Activated CD8-positive, alpha-beta T cell treated with anti-CD3 and anti-CD28 coated beads, Interleukin-2, amount 10 ng/mL, durations not matched to agents 7 days and 5 days (primary cell): ENCODE data around the gene PPP2R5B. TPM values are rescaled to one million over a fixed set of nuclear protein-coding genes. Genes with fewer than 3 reads are reported as not detected.

Source experiments
- ATAC-seq: fragments of 150-1000 bp; cut with Tn5 transposase; one replicate; pipeline ENCODE4 v1.10.0; 2021; ENCODE audit warnings: moderate library complexity
- CTCF ChIA-PET: fragments of 350-600 bp; sonication (Branson Sonifier 250); formaldehyde crosslinking; loops from one replicate; lab custom pipeline; 2021; ENCODE audit warnings: antibody characterized with exemption; lab: Charles Lee
- POLR2A ChIA-PET: fragments of 350-600 bp; sonication (Branson Sonifier 250); formaldehyde crosslinking; loops from one replicate; lab custom pipeline; 2021; ENCODE audit warnings: antibody characterized with exemption; lab: Charles Lee
- DNase-seq: peaks from one replicate; pipeline ENCODE4 v3.0.0-alpha.2; 2020
- H3K27ac Mint-ChIP-seq: one replicate; pipeline ENCODE4 v1.8.0; 2021; ENCODE audit warnings: mild to moderate bottlenecking, mixed read lengths
- H3K27me3 Mint-ChIP-seq: one replicate; pipeline ENCODE4 v1.8.0; 2021; ENCODE audit warnings: low read depth, mixed read lengths
- H3K36me3 Mint-ChIP-seq: one replicate; pipeline ENCODE4 v1.8.0; 2021; ENCODE audit warnings: low read depth, mixed read lengths
- H3K4me1 Mint-ChIP-seq: one replicate; pipeline ENCODE4 v1.8.0; 2021; ENCODE audit warnings: low read depth, mixed read lengths
- H3K4me3 Mint-ChIP-seq: one replicate; pipeline ENCODE4 v1.8.0; 2021; ENCODE audit warnings: mild to moderate bottlenecking, mixed read lengths
- H3K9me3 Mint-ChIP-seq: one replicate; pipeline ENCODE4 v1.8.0; 2022; ENCODE audit warnings: mixed read lengths; ENCODE audit not compliant: insufficient read depth
- total RNA-seq, 2 experiments: library from RNA; stranded (reverse); gene quantifications; one replicate each; pipeline ENCODE4 v1.2.3, GENCODE V29; 2021

The PPP2R5B gene
- total RNA-seq, 2 experiments from 2014 or later: 13.7 to 14.0 TPM

DNA sequence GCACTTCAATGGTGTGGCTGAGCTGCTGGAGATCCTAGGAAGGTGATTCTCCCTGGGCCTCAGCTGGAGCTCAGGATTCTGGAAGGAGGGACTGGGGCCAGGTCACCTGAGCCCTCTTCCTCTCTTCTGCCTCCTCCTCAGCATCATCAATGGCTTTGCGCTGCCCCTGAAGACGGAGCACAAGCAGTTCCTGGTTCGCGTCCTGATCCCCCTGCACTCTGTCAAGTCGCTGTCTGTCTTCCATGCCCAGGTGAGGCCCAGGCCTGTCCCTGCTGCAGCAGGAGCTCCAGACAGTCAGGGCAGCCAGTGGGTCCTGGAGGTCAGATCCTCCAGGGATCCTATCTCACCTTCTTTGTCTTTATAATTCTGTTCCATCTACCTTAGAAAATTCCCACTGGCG lies 5.9 kb downstream of the PPP2R5B start:
- POLR2A ChIA-PET: no interaction called here
- DNase-seq (no peak), ATAC-seq (no peak)
- H3K4me1 Mint-ChIP-seq: peaks cover 2% of the 10 kb centered on the region
- H3K36me3 Mint-ChIP-seq: peaks cover 17% of the 10 kb centered on the region
- CTCF ChIA-PET: no interaction called here
- H3K27me3 Mint-ChIP-seq: no peaks in the 10 kb centered on the region
- H3K4me3 Mint-ChIP-seq: no peak overlapping the region
- no peak overlapping the region for H3K27ac Mint-ChIP-seq
- H3K9me3 Mint-ChIP-seq: no peaks in the 10 kb centered on the region

DNA sequence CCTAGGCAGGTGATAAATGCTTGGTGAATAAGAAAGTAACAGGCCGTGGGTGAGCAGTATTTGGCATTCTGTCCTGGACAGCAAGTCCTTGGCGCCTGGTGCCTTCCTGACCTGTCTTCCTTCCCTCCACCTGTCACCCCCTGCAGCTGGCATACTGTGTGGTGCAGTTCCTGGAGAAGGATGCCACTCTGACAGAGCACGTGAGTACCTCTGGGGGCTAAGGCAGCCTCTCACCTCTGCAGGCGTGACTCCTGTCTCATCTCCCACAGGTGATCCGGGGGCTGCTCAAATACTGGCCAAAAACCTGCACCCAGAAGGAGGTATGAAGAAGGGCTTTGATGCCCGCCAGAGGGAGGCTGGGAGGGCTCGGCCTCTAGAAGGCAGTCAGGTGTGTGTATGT lies 6.8 kb downstream of the PPP2R5B start:
- H3K27ac Mint-ChIP-seq: no peak overlapping the region
- H3K9me3 Mint-ChIP-seq: no peaks in the 10 kb centered on the region
- no peaks in the 10 kb centered on the region for H3K4me1 Mint-ChIP-seq
- ChIA-PET POLR2A (no interaction called here), CTCF (interaction anchor here (1.1 kb wide), 1 partner anchor 14 kb away, joined by 3 read pairs; no protein-coding TSS in a partner anchor)
- ATAC-seq: no peak
- no peaks in the 10 kb centered on the region for H3K27me3 Mint-ChIP-seq
- no peak for DNase-seq
- H3K36me3 Mint-ChIP-seq: peaks cover 17% of the 10 kb centered on the region
- H3K4me3 Mint-ChIP-seq: no peak overlapping the region

DNA sequence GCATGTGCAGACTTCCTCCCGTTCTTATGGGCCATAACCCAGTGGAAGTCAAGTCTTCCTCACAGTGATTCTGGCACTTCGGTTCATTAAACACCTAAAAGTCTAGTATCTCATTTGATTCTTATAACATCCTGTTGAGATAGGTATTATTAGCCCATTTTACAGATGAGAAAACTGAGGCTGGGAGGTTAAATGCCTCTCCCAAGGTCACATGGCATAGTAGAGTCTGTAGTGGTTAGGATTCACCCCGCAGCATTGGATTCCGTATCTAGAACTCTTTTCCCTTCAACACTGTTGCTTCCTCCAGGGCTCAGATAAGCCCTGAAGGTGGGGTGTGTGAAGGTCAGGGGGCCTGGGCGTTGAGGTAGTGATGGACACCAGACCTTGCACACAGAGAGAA lies 7.8 kb downstream of the PPP2R5B start:
- Mint-ChIP-seq H3K9me3 (no peaks in the 10 kb centered on the region), H3K36me3 (peaks cover 17% of the 10 kb centered on the region)
- POLR2A ChIA-PET: no interaction called here

DNA sequence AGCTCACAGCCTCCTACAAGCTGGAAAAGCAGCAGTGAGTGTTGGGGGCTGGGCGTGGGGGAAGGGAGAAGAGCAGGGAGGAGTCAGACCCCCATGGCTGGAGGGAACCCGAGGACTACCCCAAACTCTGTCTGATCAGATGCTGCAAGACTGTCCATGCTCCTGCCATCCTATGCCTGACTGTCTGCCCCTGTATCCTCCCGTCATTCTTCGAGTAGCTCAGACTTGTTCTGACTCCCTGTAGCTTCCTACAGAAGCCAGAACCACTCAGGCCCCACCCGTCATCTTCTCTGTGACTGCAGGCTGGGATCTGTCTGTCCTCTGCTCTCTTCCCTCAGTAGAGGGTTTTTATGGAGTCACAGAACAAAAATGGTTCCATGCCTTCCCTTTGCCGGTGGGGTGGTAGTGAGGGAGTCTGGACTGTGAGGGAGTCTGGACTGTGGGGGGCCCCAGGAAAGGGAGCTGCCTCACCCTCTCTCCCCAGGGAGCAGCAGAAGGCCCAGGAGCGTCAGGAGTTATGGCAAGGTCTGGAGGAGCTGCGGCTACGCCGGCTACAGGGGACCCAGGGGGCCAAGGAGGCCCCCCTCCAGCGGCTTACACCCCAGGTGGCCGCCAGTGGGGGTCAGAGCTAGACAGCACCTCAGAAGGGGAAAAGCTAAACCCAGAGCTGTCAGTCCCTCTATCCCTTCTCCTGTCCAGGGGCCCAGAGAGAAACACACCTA lies 8.9 kb downstream of the PPP2R5B start:
- Mint-ChIP-seq H3K4me3 (no peak overlapping the region), H3K9me3 (no peaks in the 10 kb centered on the region), H3K4me1 (no peaks in the 10 kb centered on the region), H3K27ac (no peak overlapping the region), H3K36me3 (peaks cover 15% of the 10 kb centered on the region), H3K27me3 (no peaks in the 10 kb centered on the region)
- CTCF ChIA-PET: interaction anchor here (0.8 to 1.2 kb wide), 2 partner anchors 10 to 89 kb away, joined by 3 read pairs; partner anchors contain the start of gene CDC42BPG
- no peak for ATAC-seq
- no peak for DNase-seq
- POLR2A ChIA-PET: no interaction called here

More for the DNA sequence above, 7.8 kb downstream of the PPP2R5B start:
- Mint-ChIP-seq H3K4me1 (no peaks in the 10 kb centered on the region), H3K27ac (no peak overlapping the region), H3K4me3 (no peak overlapping the region), H3K27me3 (no peaks in the 10 kb centered on the region)
- DNase-seq (no peak), ATAC-seq (no peak)
- CTCF ChIA-PET: interaction anchor here (1.2 kb wide), 1 partner anchor 11 kb away, joined by 3 read pairs; no protein-coding TSS in a partner anchor

DNA sequence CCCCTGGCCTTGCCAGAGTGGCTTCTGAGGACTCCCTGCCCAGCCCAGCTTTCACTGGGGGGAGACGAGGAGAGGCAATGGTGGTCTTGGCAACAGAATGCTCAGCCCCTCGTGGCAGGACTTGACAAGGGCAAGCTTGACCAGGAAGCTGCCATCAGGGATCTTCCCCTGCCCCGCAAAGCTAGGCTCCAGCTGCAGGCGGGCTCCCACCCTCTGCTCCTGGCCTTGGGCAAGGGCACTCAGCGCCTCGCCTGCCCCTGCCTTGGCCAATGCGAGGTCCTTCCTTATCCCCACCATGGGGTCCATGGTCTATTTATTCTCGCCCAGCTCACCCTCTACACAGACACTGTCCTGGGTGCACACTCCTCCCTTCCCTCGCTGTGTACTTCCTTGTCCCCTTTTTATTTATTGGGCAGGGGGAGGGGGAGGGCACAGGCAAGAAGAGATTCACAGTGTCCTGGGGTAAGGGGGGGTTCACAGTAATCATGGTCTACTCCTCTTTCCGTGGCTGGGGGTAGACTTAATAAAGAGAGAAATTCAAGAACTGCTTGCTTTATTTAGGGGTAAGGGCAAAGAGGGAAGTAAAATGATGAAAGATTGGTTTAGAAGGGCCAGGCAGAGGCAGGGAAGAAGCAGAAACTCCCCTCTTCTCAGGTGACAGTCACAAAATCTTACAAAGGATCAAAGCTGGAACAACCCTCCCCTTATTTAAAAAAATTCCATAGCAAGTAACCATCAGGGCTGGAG lies 9.6 kb downstream of the PPP2R5B start:
- CTCF ChIA-PET: interaction anchor here (1.0 kb wide), 1 partner anchor 86 kb away, joined by 3 read pairs; no protein-coding TSS in a partner anchor
- H3K27ac Mint-ChIP-seq: no peak overlapping the region
- H3K36me3 Mint-ChIP-seq: peaks cover 15% of the 10 kb centered on the region
- H3K4me1 Mint-ChIP-seq: no peaks in the 10 kb centered on the region
- POLR2A ChIA-PET: no interaction called here
- no peak overlapping the region for H3K4me3 Mint-ChIP-seq
- H3K9me3 Mint-ChIP-seq: no peaks in the 10 kb centered on the region
- no peak for DNase-seq
- no peaks in the 10 kb centered on the region for H3K27me3 Mint-ChIP-seq
- ATAC-seq: no peak

DNA sequence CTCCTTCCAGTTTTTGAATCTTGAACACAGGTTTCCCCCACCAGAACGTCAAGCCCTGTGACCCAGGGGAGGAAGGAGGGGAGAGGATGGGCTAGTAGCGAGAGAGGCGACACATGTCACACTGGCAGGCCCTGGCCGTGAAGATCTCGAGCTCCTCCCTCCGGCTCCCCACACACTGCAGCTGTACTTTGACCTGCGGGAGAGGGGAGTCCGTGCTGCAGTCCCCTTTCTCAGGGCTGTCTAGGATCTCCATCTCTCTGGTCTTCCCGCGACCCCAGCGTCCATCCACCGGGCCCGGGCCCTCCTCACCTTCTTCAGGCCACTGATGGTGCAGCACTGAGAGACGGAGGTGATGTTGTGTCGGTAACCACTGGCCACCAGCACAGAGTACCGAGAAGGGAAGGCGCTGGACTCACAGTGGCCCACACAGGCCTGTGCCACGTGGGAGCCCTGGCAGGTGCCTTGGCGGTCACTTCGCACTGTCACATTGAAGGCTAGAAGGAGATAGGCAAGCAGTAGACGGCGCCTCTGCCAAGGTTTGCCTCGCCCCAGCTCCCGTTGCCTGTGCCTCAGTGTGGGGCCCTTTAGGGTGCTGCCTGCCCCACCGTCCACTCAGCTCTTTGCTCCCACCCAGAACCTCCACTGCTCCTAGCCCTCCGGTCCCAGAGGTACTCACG lies 10.3 kb downstream of the PPP2R5B start:
- CTCF ChIA-PET: interaction anchor here (1.0 kb wide), 1 partner anchor 87 kb away, joined by 3 read pairs; no protein-coding TSS in a partner anchor
- no peak overlapping the region for H3K27ac Mint-ChIP-seq
- ATAC-seq: no peak

DNA sequence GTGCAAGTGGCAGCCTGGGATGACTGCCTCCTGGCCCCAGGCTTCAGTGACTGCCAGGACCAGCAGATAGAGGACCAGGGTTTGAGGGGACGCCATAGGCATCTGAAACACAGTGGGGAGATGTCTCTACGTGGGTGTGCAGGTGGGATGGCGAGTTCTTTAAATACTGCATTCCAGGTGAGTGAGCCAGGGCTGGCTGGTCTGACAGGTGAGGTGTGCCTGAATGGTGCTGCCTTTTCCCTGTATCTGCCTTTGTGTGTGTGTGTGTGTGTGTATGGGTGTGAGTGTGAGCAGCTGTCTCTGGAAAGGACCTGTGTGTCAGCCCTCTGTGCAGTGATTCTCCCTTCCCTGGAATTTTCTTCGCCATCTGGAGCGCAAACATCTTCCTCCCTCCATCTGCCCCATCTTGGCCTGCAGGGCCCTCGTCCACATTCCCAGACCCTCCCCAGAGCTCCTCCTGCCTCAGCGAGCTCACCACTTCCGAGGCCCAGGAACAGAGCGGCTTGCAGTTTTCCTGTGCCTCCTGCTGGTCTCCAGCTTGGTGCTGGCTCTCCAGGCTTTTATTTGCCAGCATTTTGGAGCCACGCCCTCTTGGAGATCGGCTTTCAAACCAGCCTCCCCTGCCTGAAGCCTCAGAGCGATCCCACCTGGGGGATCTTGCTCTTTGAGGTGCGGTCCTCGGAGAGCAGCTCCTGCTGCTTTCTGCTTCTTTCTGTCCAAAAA lies 11.0 kb downstream of the PPP2R5B start, which contains the start of gene GPHA2:
Gene GPHA2 (minus strand): TSS at position 535 of the 723 bp plus-strand sequence. CDS start 433 bp downstream, at position 102.
- Mint-ChIP-seq H3K9me3 (no peaks in the 10 kb centered on the region), H3K27me3 (no peaks in the 10 kb centered on the region), H3K4me3 (no peak within 1 kb of the TSS), H3K4me1 (no peaks in the 10 kb centered on the region), H3K36me3 (peaks cover 10% of the 10 kb centered on the region), H3K27ac (no peak within 1 kb of the TSS)
- POLR2A ChIA-PET: interaction anchor here (0.6 kb wide), 1 partner anchor 9 kb away, joined by 3 read pairs; no protein-coding TSS in a partner anchor
- CTCF ChIA-PET: no interaction called here
- no peak for ATAC-seq
- no peak for DNase-seq

More for the DNA sequence above, 10.3 kb downstream of the PPP2R5B start:
- Mint-ChIP-seq H3K9me3 (no peaks in the 10 kb centered on the region), H3K4me1 (no peaks in the 10 kb centered on the region), H3K4me3 (no peak overlapping the region), H3K27me3 (no peaks in the 10 kb centered on the region), H3K36me3 (peaks cover 13% of the 10 kb centered on the region)
- POLR2A ChIA-PET: no interaction called here
- DNase-seq: no peak

DNA sequence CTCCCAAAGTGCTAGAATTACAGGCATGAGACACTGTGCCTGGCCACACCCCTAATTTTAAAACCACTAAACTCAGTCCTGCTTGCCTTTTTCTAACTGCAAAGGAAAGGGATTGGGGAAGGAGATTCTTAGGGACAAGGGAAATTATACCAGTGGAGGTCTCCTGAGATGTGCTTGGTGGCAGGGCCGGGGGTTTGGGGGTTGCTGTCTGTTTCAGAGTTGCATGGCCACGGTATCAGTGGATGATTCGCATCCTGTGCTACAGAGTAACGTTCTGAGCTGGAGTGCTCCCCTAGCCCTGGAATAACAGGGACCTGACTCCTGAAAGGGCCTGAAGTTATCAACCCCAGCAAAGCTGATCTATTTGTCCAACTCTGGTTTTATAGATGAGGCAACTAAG lies 12.1 kb downstream of the PPP2R5B start:
- peaks cover 4% of the 10 kb centered on the region for H3K27me3 Mint-ChIP-seq

DNA sequence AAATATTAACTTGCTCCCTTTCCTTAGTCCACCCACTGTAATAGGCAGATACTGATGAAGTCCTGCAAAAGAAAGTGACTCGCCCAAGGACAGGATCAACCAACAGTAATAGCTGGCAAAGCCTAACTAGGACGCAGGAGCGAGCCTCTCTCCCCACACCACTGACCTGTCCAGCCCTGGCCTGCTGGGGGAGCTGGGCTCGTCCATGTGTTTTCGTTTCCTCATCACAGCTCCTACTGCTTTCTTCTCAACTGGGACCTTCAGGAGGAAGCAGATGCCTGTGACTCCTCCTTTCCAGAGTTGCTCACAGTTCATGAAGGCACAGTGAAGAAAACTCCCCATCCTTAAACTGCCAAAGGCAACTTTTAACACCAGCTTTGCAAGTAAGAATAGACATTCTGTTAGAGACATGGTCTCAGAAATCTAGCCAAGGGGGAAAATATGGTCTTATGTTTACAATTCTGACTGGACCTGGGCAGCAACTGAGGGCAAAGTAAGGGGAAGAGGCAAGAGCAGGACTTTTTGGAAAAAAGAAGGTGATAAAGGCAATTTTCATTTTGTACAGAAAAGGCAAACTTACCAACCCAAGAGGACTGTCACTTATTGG lies 22.8 kb downstream of the PPP2R5B start:
- no peaks in the 10 kb centered on the region for H3K36me3 Mint-ChIP-seq
- H3K27ac Mint-ChIP-seq: no peak overlapping the region
- no peaks in the 10 kb centered on the region for H3K9me3 Mint-ChIP-seq
- DNase-seq (no peak), ATAC-seq (no peak)
- no peaks in the 10 kb centered on the region for H3K4me1 Mint-ChIP-seq
- no peak overlapping the region for H3K4me3 Mint-ChIP-seq
- POLR2A ChIA-PET: no interaction called here
- CTCF ChIA-PET: no interaction called here
- H3K27me3 Mint-ChIP-seq: peaks cover 20% of the 10 kb centered on the region

More for the DNA sequence above, 12.1 kb downstream of the PPP2R5B start:
- CTCF ChIA-PET: no interaction called here
- POLR2A ChIA-PET: interaction anchor here (0.6 kb wide), 1 partner anchor 210 kb away, joined by 3 read pairs; no protein-coding TSS in a partner anchor
- H3K9me3 Mint-ChIP-seq: no peaks in the 10 kb centered on the region
- ATAC-seq (no peak), DNase-seq (no peak)
- H3K36me3 Mint-ChIP-seq: peaks cover 4% of the 10 kb centered on the region
- H3K4me1 Mint-ChIP-seq: no peaks in the 10 kb centered on the region
- no peak overlapping the region for H3K27ac Mint-ChIP-seq
- no peak overlapping the region for H3K4me3 Mint-ChIP-seq

DNA sequence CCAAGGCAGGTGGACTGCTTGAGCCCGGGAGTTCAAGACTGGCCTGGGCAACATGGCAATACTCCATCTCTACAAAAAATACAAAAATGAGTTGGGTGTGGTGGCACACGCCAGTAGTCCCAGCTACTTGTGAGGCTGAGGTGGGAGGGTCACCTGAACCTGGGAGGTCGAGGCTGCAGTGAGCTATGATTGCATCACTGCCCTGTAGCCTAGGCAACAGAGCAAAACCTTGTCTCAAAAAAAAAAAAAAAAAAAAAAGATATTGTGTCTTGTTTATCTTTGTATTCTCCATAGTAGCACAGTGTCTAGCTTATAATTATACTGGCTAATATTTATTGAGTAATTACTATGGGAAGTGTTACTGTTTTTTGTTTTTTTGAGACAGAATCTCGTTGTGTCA lies 27.0 kb downstream of the PPP2R5B start:
- ChIA-PET CTCF (no interaction called here), POLR2A (no interaction called here)
- Mint-ChIP-seq H3K4me1 (no peaks in the 10 kb centered on the region), H3K27me3 (peaks cover 6% of the 10 kb centered on the region), H3K9me3 (no peaks in the 10 kb centered on the region), H3K27ac (no peak overlapping the region), H3K36me3 (no peaks in the 10 kb centered on the region), H3K4me3 (no peak overlapping the region)
- DNase-seq (no peak), ATAC-seq (no peak)

DNA sequence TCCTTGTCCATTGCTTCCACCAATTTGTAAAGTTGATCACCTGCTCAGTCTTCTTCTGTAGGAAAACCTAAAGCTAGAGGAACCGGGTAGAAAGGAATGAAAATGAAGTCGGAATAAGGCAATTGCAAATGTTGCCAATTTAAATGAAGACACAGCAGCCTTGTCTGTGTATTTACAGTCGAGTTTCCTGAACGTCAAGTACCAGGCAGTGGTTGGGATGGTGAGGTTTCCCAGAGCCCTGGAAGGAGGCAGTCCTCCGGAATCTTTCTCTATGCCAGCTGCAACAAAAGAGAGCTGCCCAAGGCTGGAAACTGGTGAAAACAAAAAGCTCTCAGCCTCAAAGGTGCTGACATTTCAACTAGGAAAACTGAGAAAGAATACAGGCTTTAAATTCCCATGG lies 29.7 kb downstream of the PPP2R5B start:
- H3K27ac Mint-ChIP-seq: no peak overlapping the region
- H3K4me1 Mint-ChIP-seq: no peaks in the 10 kb centered on the region
- ATAC-seq (no peak), DNase-seq (no peak)
- no peaks in the 10 kb centered on the region for H3K36me3 Mint-ChIP-seq
- no peak overlapping the region for H3K4me3 Mint-ChIP-seq
- H3K27me3 Mint-ChIP-seq: peaks cover 6% of the 10 kb centered on the region
- POLR2A ChIA-PET: no interaction called here
- CTCF ChIA-PET: interaction anchor here (0.7 kb wide), 2 partner anchors 58 to 163 kb away, joined by 3 read pairs; partner anchors contain the start of gene ZNHIT2
- no peaks in the 10 kb centered on the region for H3K9me3 Mint-ChIP-seq
